Loucy (cell line): ENCODE results near the gene RSPH3.

Experiments used
- EZH2phosphoT487 ChIP-seq: fragments of 200-600 bp; IDR thresholded peaks from 2 replicates; pipeline ENCODE4 v1.6.1; 2018; ENCODE audit warnings: antibody characterized with exemption, mild to moderate bottlenecking, moderate library complexity, borderline replicate concordance
- TF ChIP-seq, protein P1 (sequence below): fragments of 200-600 bp; sonication (generic); conservative IDR thresholded peaks from 2 replicates; pipeline ENCODE4 v1.5.1; 2014; ENCODE audit warnings: mild to moderate bottlenecking, antibody characterized with exemption, low read length

DNA sequence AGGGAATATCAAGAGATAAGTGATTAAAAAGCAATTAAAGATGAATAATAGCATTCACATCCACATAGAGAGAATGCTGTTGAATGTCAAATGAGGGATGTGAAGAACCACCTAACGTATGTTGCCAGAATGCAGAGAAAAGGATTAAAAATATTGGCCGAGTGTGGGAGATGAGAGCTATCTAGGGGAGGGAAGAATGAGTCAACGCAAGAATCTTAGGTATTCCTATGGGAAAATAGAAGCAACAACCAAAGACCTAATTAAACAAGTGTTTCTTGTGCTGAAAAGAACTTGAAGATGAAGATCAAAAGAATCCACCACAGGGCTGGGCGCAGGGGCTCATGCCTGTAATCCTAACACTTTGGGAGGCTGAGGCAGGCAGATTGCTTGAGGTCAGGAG lies 12.2 kb upstream of the RSPH3 start:
- TF ChIP-seq, protein P1, sequence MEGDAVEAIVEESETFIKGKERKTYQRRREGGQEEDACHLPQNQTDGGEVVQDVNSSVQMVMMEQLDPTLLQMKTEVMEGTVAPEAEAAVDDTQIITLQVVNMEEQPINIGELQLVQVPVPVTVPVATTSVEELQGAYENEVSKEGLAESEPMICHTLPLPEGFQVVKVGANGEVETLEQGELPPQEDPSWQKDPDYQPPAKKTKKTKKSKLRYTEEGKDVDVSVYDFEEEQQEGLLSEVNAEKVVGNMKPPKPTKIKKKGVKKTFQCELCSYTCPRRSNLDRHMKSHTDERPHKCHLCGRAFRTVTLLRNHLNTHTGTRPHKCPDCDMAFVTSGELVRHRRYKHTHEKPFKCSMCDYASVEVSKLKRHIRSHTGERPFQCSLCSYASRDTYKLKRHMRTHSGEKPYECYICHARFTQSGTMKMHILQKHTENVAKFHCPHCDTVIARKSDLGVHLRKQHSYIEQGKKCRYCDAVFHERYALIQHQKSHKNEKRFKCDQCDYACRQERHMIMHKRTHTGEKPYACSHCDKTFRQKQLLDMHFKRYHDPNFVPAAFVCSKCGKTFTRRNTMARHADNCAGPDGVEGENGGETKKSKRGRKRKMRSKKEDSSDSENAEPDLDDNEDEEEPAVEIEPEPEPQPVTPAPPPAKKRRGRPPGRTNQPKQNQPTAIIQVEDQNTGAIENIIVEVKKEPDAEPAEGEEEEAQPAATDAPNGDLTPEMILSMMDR, result no peak
- TF ChIP-seq EZH2phosphoT487, result no peak
